SH-SY5Y (cell line): ENCODE measurements around the gene NDUFS7.

ENCODE experiments used
- GATA2 ChIP-seq: IDR thresholded peaks from 2 replicates; pipeline ENCODE4 v1.6.1; 2011; ENCODE audit warnings: mild to moderate bottlenecking, low read depth, low read length
- GATA3 ChIP-seq: IDR thresholded peaks from 2 replicates; pipeline ENCODE4 v1.6.1; 2011; ENCODE audit warnings: low read depth, mild to moderate bottlenecking, low read length, moderate library complexity

DNA sequence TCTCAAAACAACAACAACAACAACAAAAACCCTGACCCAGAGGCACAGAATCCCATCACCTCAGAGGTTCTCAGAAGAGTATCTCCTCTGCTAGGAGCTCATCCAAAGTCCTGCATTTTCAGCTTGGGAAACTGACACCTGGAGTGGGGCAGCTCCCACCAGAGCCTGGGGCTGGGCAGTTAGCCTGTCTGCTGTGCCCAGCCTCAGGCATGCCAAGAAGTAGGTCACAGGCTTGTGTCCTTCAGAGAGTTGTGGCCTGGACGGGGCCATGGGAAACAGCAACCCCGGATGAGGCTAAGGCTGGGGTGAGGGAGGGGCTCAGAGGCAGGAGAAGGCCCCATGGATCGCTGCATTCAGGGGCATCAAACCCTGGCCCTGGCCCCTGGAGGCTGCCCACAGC is 2.1 kb downstream of the NDUFS7 start:
- TF ChIP-seq GATA3 (no peak), GATA2 (no peak)
